HL-60/S4 (cell line): ENCODE data around the gene KCNJ15.
"Not testable (repeated sequence)": the region's sequence is repeated elsewhere in the genome, so short reads cannot be mapped to it uniquely, and the experiment has no call there.

Experiments
- in situ Hi-C: fragments of 300-500 bp; cut with MboI; formaldehyde crosslinking; loops from 2 replicates; pipeline ENCODE4 v1.14.3; 2022; ENCODE audit warnings: low sequenced_read_pairs

Gene KCNJ15

DNA sequence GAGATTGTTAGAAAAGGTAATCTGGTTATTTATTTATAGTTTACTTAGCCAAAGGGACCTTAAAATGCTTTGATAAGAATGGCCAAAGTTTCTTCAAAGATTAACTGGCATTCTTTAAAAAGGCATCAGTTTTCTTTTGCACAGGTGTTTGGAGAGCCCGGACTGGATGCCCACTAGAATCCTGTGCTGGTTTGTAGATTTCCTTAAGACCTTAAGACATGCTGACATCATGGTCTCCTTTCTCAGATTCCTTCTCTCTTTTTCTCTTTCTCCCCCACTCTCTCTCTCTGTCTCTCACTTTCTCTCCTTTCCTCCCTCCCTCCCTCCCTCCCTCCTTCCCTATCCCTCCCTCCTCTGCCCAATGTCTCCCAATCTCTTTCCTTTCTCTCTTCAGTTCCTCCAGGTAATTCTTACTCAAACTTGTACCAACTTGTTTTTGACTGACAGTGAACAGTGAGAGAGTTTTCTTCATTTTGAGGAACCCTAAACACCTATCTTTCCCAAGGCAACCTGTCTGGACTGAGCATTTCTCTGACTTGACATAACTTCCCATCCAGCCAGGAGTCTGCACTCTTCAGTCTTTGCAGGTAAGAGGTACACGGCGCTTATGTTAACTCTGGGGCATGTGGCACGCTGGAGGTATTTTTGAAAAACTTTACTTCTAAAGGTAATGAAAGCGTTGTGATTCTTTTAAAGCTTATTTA is at the start of gene KCNJ15:
Gene KCNJ15, plus strand, starts transcription at position 393 of the 704 bp plus-strand sequence. CDS start 42,271 bp downstream, outside the sequence.
- in situ Hi-C loops: no loop called here

DNA sequence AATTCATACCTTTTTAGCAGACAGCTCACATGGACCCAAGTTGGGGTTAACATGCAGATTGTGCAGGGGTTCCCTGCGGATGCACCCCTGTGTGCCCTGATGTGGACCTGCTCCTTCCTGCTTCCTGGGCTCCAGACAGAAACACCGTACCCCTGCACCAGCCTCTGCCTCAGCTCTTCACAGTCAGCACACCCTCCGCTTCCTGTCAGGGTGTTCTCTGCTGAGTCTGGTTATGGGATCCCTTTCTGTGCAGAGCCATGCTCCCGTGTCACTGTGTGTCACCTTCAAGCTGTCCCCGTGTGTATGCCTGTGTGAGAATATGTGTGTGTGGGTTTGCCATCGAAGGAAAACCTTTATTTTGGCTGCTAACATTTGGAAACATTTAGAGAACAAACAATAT is 48.7 kb upstream of the KCNJ15 start:
- in situ Hi-C loops: no loop called here

- in situ Hi-C loops: no loop called here
These were observed 45.5 kb upstream of the KCNJ15 start for GRCh38 chr21:38211321-38211720.

DNA sequence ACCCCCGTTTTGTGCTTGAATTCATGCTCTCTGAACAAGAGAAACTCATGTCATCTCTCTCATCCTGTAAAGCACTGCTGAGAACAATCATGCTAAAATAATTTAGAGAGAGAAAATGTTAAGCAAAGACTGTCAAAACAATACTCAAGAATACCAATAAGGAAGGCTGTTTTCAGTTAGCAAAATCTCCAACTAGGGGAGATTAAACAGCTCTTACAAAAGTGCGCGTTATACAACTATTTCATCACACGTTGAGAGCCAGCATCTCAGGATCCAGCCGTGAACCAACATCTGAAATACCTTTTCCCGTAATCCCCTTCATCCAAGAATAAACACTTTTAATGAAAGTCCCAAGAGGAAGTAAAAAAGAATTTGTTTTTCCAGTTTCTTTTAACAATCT is 44.1 kb upstream of the KCNJ15 start:
- in situ Hi-C loops: no loop called here

GRCh38 chr21:38219049-38219628 is 37.7 kb upstream of the KCNJ15 start:
- in situ Hi-C loops: no loop called here

- in situ Hi-C loops: loop anchor here (10.0 kb wide), 2 partner anchors 64 to 94 kb away; no protein-coding TSS in a partner anchor
These were observed 36.5 kb upstream of the KCNJ15 start for GRCh38 chr21:38220270-38220737.

- in situ Hi-C loops: loop anchor here (10.0 kb wide), 2 partner anchors 63 to 93 kb away; no protein-coding TSS in a partner anchor
These were observed 35.2 kb upstream of the KCNJ15 start for GRCh38 chr21:38221594-38221993.

GRCh38 chr21:38223893-38224540 is 32.8 kb upstream of the KCNJ15 start:
- in situ Hi-C loops: loop anchor here (10.0 kb wide), 2 partner anchors 61 to 91 kb away; no protein-coding TSS in a partner anchor

GRCh38 chr21:38227401-38227800 is 29.4 kb upstream of the KCNJ15 start:
- in situ Hi-C loops: loop anchor here (10.0 kb wide), 2 partner anchors 57 to 87 kb away; no protein-coding TSS in a partner anchor

DNA sequence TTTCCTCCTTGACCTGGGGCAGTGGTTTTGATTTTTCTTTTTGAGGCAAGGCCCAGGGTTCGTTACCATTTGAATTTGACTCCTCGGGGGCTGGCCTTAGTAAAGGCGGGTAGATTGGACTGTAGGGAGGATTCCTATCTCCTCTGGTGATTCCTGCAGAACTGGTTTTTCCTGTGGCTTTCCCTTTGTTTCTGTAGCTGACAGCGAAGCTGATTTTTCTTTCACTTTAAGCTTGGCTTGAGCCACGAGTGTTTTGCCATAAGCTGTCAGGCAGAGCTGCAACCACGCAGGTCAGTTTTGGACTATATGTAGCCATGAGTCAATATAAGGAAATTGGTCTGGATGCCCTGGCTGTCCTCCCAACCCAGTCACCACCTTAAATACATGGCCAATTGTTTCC is 28.7 kb upstream of the KCNJ15 start:
- in situ Hi-C loops: loop anchor here (10.0 kb wide), 2 partner anchors 57 to 87 kb away; no protein-coding TSS in a partner anchor

DNA sequence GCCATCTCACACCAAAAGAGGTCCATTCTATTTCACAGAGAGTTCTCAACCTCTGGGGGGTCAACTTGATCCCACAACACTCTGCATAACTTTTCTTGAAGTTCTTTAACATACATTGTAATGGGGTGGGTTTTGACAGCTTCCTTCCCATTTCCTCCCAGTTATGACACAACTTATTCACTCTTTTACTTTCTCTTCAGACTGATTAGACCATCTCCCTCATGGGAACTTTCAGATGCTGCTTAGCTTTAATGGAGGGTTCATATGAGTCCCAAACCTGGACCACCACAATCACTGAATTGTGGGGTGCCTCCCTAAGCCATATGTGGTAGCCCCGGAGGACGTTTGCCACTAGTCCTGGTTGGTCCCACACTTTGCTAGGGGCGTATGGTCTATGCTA is 28.3 kb upstream of the KCNJ15 start:
- in situ Hi-C loops: loop anchor here (10.0 kb wide), 2 partner anchors 56 to 86 kb away; no protein-coding TSS in a partner anchor

DNA sequence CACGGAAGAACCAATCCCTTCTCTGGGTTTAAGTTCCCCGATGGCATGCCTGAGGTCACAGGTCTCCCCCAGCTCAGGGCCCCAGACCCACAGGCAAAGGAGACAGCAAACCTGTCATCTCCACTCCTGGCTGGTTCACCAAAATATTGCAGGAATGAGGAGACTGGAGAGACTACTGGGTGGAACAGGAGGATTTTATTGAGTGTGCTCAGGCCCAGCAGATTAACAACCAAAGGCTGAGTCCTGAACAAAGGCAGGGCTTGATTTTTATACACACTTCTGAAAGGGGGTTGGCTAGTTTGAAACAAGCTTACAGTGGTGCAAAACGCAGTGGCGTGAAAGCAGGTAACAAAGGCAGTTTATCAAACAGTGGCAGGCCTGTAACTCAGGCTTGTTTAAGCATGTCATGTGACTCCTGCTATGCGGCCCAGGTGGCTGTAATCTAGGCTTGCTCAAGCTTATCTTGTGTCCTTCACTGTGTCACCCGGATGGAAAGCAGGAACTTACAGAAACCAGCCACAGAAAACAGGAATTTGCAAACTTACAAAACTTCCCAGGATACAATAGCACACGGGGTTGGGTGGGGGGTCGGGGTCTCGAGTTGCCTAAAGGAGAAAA is 27.4 kb upstream of the KCNJ15 start:
- in situ Hi-C loops: loop anchor here (10.0 kb wide), 2 partner anchors 55 to 85 kb away; no protein-coding TSS in a partner anchor

GRCh38 chr21:38234395-38235142 is 22.2 kb upstream of the KCNJ15 start:
- in situ Hi-C loops: no loop called here

- in situ Hi-C loops: not testable (repeated sequence)
These were observed 21.5 kb upstream of the KCNJ15 start for GRCh38 chr21:38235251-38235650.

DNA sequence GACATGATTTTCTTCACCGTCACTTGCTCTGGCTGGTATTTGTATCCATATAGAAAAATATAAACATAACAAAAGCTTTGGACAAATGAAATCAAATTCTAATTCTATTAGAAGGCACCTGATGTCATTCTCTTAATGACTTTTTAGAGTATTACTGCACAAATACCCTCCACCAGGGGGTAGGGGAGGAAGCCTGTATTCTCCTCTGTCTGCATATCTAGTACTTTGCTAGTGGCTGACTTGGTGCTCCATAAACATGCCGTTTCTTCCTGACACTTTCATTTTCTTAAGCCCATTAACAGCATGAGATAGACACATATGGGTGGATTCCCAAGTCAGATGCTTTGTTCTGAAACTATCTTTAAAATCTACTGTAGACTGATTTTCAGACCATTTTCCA is 20.6 kb upstream of the KCNJ15 start:
- in situ Hi-C loops: no loop called here

- in situ Hi-C loops: no loop called here
These were observed 17.1 kb upstream of the KCNJ15 start for GRCh38 chr21:38239672-38240071.

- in situ Hi-C loops: no loop called here
These were observed 16.7 kb upstream of the KCNJ15 start for GRCh38 chr21:38240129-38240528.

- in situ Hi-C loops: no loop called here
These were observed 15.6 kb upstream of the KCNJ15 start for GRCh38 chr21:38241029-38241740.

GRCh38 chr21:38242061-38242460 is 14.7 kb upstream of the KCNJ15 start:
- in situ Hi-C loops: no loop called here
